ENCODE measurements around the gene TNS3. TPM values are rescaled to one million over a fixed set of nuclear protein-coding genes. Genes with fewer than 3 reads are reported as not detected.

The TNS3 gene
- total and polyA plus RNA-seq, 2 of the 13 experiments (the other 11 are each of a cell fraction or from before 2014, with no cell fraction given): 52.9 to 55.7 TPM

- TF ChIP-seq, protein P1, sequence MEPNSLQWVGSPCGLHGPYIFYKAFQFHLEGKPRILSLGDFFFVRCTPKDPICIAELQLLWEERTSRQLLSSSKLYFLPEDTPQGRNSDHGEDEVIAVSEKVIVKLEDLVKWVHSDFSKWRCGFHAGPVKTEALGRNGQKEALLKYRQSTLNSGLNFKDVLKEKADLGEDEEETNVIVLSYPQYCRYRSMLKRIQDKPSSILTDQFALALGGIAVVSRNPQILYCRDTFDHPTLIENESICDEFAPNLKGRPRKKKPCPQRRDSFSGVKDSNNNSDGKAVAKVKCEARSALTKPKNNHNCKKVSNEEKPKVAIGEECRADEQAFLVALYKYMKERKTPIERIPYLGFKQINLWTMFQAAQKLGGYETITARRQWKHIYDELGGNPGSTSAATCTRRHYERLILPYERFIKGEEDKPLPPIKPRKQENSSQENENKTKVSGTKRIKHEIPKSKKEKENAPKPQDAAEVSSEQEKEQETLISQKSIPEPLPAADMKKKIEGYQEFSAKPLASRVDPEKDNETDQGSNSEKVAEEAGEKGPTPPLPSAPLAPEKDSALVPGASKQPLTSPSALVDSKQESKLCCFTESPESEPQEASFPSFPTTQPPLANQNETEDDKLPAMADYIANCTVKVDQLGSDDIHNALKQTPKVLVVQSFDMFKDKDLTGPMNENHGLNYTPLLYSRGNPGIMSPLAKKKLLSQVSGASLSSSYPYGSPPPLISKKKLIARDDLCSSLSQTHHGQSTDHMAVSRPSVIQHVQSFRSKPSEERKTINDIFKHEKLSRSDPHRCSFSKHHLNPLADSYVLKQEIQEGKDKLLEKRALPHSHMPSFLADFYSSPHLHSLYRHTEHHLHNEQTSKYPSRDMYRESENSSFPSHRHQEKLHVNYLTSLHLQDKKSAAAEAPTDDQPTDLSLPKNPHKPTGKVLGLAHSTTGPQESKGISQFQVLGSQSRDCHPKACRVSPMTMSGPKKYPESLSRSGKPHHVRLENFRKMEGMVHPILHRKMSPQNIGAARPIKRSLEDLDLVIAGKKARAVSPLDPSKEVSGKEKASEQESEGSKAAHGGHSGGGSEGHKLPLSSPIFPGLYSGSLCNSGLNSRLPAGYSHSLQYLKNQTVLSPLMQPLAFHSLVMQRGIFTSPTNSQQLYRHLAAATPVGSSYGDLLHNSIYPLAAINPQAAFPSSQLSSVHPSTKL (CRISPR knock-in tag; IDR thresholded peaks at IDR 0.05): peak; percentile 82
- TF ChIP-seq GZF1 (CRISPR knock-in tag; IDR thresholded peaks at IDR 0.05) (0 out of 2 replicates have a peak, but pooled peaks have one; percentile 28), HOXA3 (CRISPR knock-in tag; IDR thresholded peaks at IDR 0.05) (peak; percentile 82; the same call in 1 of the 2 replicates), ZNF781 (CRISPR knock-in tag; IDR thresholded peaks at IDR 0.05; ENCODE audit: borderline replicate concordance, not compliant biosample characterization) (peak; percentile 65), ISL2 (CRISPR knock-in tag; IDR thresholded peaks at IDR 0.05) (peak; percentile 83), DMAP1 (CRISPR knock-in tag; IDR thresholded peaks at IDR 0.05) (0 out of 2 replicates have a peak, but pooled peaks have one; percentile 58), NRL (CRISPR knock-in tag; IDR thresholded peaks at IDR 0.05; ENCODE audit: borderline replicate concordance) (peak; percentile 47; the same call in 1 of the 2 replicates), RAD21 (CRISPR knock-in tag; IDR thresholded peaks at IDR 0.05) (peak; percentile 19; the same call in 1 of the 2 replicates), GATAD2A (CRISPR knock-in tag; IDR thresholded peaks at IDR 0.05) (peak; percentile 74), ATF7-NPFF (CRISPR knock-in tag; IDR thresholded peaks at IDR 0.05; ENCODE audit: low read depth) (peak; percentile 69; the same call in 1 of the 2 replicates), MTA1 (CRISPR knock-in tag; IDR thresholded peaks at IDR 0.05; ENCODE audit: borderline replicate concordance) (peak; percentile 67), ZNF547 (CRISPR knock-in tag; IDR thresholded peaks at IDR 0.05) (peak; percentile 28; the same call in 1 of the 2 replicates), ZNF605 (CRISPR knock-in tag; IDR thresholded peaks at IDR 0.05) (peak; percentile 46), HDAC2 (CRISPR knock-in tag; IDR thresholded peaks at IDR 0.05) (peak; percentile 85), NKX3-1 (CRISPR knock-in tag; IDR thresholded peaks at IDR 0.05) (peak; percentile 52; the same call in 1 of the 2 replicates), FOSL2 (CRISPR knock-in tag; IDR thresholded peaks at IDR 0.05) (peak; percentile 61), SUZ12 (IDR thresholded peaks at IDR 0.05; ENCODE audit: low read depth, low read length) (no peak), TBX3 (IDR thresholded peaks at IDR 0.05; ENCODE audit: borderline replicate concordance) (peak; percentile 87), EP300 (IDR thresholded peaks at IDR 0.05; ENCODE audit: low read depth in 2 of 2, low read length in 2 of 2) (peak; percentile 64 to 78; a peak in 3 of 4 replicates), EP300 (CRISPR knock-in tag; IDR thresholded peaks at IDR 0.05; ENCODE audit: borderline replicate concordance) (peak; percentile 62), HNRNPUL1 (IDR thresholded peaks at IDR 0.05; ENCODE audit: low read depth, low read length) (no peak), ZNF75D (CRISPR knock-in tag; IDR thresholded peaks at IDR 0.05; ENCODE audit: borderline replicate concordance) (0 out of 2 replicates have a peak, but pooled peaks have one; percentile 29)
- TF ChIP-seq, protein P2, sequence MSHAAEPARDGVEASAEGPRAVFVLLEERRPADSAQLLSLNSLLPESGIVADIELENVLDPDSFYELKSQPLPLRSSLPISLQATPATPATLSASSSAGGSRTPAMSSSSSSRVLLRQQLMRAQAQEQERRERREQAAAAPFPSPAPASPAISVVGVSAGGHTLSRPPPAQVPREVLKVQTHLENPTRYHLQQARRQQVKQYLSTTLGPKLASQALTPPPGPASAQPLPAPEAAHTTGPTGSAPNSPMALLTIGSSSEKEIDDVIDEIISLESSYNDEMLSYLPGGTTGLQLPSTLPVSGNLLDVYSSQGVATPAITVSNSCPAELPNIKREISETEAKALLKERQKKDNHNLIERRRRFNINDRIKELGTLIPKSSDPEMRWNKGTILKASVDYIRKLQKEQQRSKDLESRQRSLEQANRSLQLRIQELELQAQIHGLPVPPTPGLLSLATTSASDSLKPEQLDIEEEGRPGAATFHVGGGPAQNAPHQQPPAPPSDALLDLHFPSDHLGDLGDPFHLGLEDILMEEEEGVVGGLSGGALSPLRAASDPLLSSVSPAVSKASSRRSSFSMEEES (CRISPR knock-in tag; IDR thresholded peaks at IDR 0.05): peak; percentile 64; the same call in 1 of the 2 replicates
- TF ChIP-seq, protein P3, sequence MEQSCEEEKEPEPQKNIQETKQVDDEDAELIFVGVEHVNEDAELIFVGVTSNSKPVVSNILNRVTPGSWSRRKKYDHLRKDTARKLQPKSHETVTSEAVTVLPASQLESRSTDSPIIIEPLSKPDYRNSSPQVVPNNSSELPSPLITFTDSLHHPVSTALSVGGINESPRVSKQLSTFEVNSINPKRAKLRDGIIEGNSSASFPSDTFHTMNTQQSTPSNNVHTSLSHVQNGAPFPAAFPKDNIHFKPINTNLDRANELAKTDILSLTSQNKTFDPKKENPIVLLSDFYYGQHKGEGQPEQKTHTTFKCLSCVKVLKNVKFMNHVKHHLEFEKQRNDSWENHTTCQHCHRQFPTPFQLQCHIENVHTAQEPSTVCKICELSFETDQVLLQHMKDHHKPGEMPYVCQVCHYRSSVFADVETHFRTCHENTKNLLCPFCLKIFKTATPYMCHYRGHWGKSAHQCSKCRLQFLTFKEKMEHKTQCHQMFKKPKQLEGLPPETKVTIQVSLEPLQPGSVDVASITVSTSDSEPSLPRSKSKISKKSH (CRISPR knock-in tag; IDR thresholded peaks at IDR 0.05; ENCODE audit: borderline replicate concordance): no peak
Observed at GRCh38 chr7:47576031-47576865, 5.7 kb downstream of the TNS3 start (continued).

All from HepG2 (cell line).